GM18873 (cell line): ENCODE data around the gene SCN8A.
"Not testable (repeated sequence)": the region's sequence is repeated elsewhere in the genome, so short reads cannot be mapped to it uniquely, and the experiment has no call there.

Experiments
- ATAC-seq: cut with Tn5 transposase; IDR thresholded peaks from one replicate; pipeline ENCODE4 v1.9.1; 2021; ENCODE audit warnings: mild to moderate bottlenecking, moderate library complexity, moderate number of reproducible peaks; ENCODE audit not compliant: unreplicated experiment, low FRiP score

Gene SCN8A

GRCh38 chr12:51823875-51824565 lies 233.0 kb downstream of the SCN8A start:
- ATAC-seq: no peak

GRCh38 chr12:51825216-51825615 lies 234.2 kb downstream of the SCN8A start:
- ATAC-seq: no peak

- no peak for ATAC-seq
Observed at GRCh38 chr12:51826881-51827280, 235.8 kb downstream of the SCN8A start.

- ATAC-seq: no peak
Observed at GRCh38 chr12:51827925-51828818, 237.1 kb downstream of the SCN8A start.

GRCh38 chr12:51829011-51829481 lies 238.0 kb downstream of the SCN8A start:
- ATAC-seq: no peak

GRCh38 chr12:51829641-51830040 lies 238.6 kb downstream of the SCN8A start:
- no peak for ATAC-seq

- ATAC-seq: not testable (repeated sequence)
Observed at GRCh38 chr12:51831817-51832216, 240.8 kb downstream of the SCN8A start.

- ATAC-seq: no peak
Observed at GRCh38 chr12:51832354-51833107, 241.5 kb downstream of the SCN8A start.

- ATAC-seq: no peak
Observed at GRCh38 chr12:51833448-51834227, 242.6 kb downstream of the SCN8A start.

GRCh38 chr12:51834411-51834810 lies 243.4 kb downstream of the SCN8A start:
- ATAC-seq: no peak

GRCh38 chr12:51836041-51836826 lies 245.2 kb downstream of the SCN8A start:
- no peak for ATAC-seq

GRCh38 chr12:51836827-51837173 lies 245.8 kb downstream of the SCN8A start:
- no peak for ATAC-seq

- ATAC-seq: no peak
Observed at GRCh38 chr12:51837286-51837685, 246.3 kb downstream of the SCN8A start.

- ATAC-seq: no peak
Observed at GRCh38 chr12:51838036-51838435, 247.0 kb downstream of the SCN8A start.

GRCh38 chr12:51838762-51839161 lies 247.7 kb downstream of the SCN8A start:
- ATAC-seq: no peak

GRCh38 chr12:51839310-51839947 lies 248.4 kb downstream of the SCN8A start:
- ATAC-seq: no peak

- ATAC-seq: no peak
Observed at GRCh38 chr12:51840966-51841365, 249.9 kb downstream of the SCN8A start.

- no peak for ATAC-seq
Observed at GRCh38 chr12:51841727-51842126, 250.7 kb downstream of the SCN8A start.

GRCh38 chr12:51844854-51845253 lies 253.8 kb downstream of the SCN8A start:
- ATAC-seq: no peak
